ENCODE results near the gene EGFL7.
"Not testable (repeated sequence)": the region's sequence is repeated elsewhere in the genome, so short reads cannot be mapped to it uniquely, and the experiment has no call there.

EGFL7 gene

GRCh38 chr9:136697146-136697820 is 34.6 kb downstream of the EGFL7 start:
- no peak for DNase-seq (ENCODE audit: low spot score)

- no peak for DNase-seq (ENCODE audit: low spot score)
Measured at GRCh38 chr9:136697821-136698526, 35.3 kb downstream of the EGFL7 start.

GRCh38 chr9:136698635-136699246 is 36.0 kb downstream of the EGFL7 start:
- no peak for DNase-seq (ENCODE audit: low spot score)

- no peak for DNase-seq (ENCODE audit: low spot score)
Measured at GRCh38 chr9:136700304-136700703, 37.6 kb downstream of the EGFL7 start.

GRCh38 chr9:136700959-136701667 is 38.4 kb downstream of the EGFL7 start:
- no peak for DNase-seq (ENCODE audit: low spot score)

- no peak for DNase-seq (ENCODE audit: low spot score)
Measured at GRCh38 chr9:136701668-136702053, 38.9 kb downstream of the EGFL7 start.

GRCh38 chr9:136703276-136703860 is 40.7 kb downstream of the EGFL7 start:
- no peak for DNase-seq (ENCODE audit: low spot score)

- not testable (repeated sequence) for DNase-seq (ENCODE audit: low spot score)
Measured at GRCh38 chr9:136704741-136705140, 42.0 kb downstream of the EGFL7 start.

GRCh38 chr9:136705564-136705963 is 42.8 kb downstream of the EGFL7 start:
- DNase-seq (ENCODE audit: low spot score): no peak

GRCh38 chr9:136707011-136707410 is 44.3 kb downstream of the EGFL7 start:
- no peak for DNase-seq (ENCODE audit: low spot score)

GRCh38 chr9:136707849-136708517 is 45.3 kb downstream of the EGFL7 start:
- DNase-seq (ENCODE audit: low spot score): no peak

GRCh38 chr9:136709454-136710109 is 46.9 kb downstream of the EGFL7 start:
- no peak for DNase-seq (ENCODE audit: low spot score)

GRCh38 chr9:136710543-136710942 is 47.8 kb downstream of the EGFL7 start:
- DNase-seq (ENCODE audit: low spot score): no peak

- not testable (repeated sequence) for DNase-seq (ENCODE audit: low spot score)
Measured at GRCh38 chr9:136711219-136711648, 48.5 kb downstream of the EGFL7 start.

- peak; percentile 66 for DNase-seq (ENCODE audit: low spot score)
Measured at GRCh38 chr9:136711751-136712689, 49.3 kb downstream of the EGFL7 start, which contains the start of gene DIPK1B. DIPK1B (plus strand) TSS chr9:136712572; CDS start chr9:136712666, 94 bp downstream.

- DNase-seq (ENCODE audit: low spot score): no peak
Measured at GRCh38 chr9:136712690-136713544, 50.2 kb downstream of the EGFL7 start.

GRCh38 chr9:136713550-136713949 is 50.8 kb downstream of the EGFL7 start:
- DNase-seq (ENCODE audit: low spot score): no peak

All from SK-N-DZ (cell line).